NCI-H1694 treated with DMSO at 0.1 percent for 48 hours (cell line): ENCODE data around the gene BEST3.
"Not testable (repeated sequence)": the region's sequence is repeated elsewhere in the genome, so short reads cannot be mapped to it uniquely, and the experiment has no call there.

Source experiments
- DNase-seq: peaks from one replicate; lab custom pipeline; 2025; lab: John Stamatoyannopoulos, UW

The BEST3 gene

GRCh38 chr12:69688021-69688420 is 11.1 kb downstream of the BEST3 start:
- DNase-seq, result no peak

- DNase-seq, result no peak
These were observed 11.7 kb downstream of the BEST3 start for GRCh38 chr12:69687390-69687789.

- no peak for DNase-seq
These were observed 12.4 kb downstream of the BEST3 start for GRCh38 chr12:69686731-69687130.

- DNase-seq, result no peak
These were observed 13.3 kb downstream of the BEST3 start for GRCh38 chr12:69685810-69686209.

- DNase-seq, result no peak
These were observed 14.6 kb downstream of the BEST3 start for GRCh38 chr12:69684466-69684865.

- DNase-seq, result no peak
These were observed 16.9 kb downstream of the BEST3 start for GRCh38 chr12:69682110-69682755.

- no peak for DNase-seq
These were observed 20.0 kb downstream of the BEST3 start for GRCh38 chr12:69679119-69679518.

- no peak for DNase-seq
These were observed 22.7 kb downstream of the BEST3 start for GRCh38 chr12:69676257-69677012.

- DNase-seq, result no peak
These were observed 26.9 kb downstream of the BEST3 start for GRCh38 chr12:69672195-69672594.

- DNase-seq, result no peak
These were observed 27.5 kb downstream of the BEST3 start for GRCh38 chr12:69671597-69671996.

GRCh38 chr12:69666798-69667197 is 32.3 kb downstream of the BEST3 start:
- DNase-seq, result no peak

GRCh38 chr12:69664930-69665377 is 34.1 kb downstream of the BEST3 start:
- not testable (repeated sequence) for DNase-seq

- DNase-seq, result no peak
These were observed 35.4 kb downstream of the BEST3 start for GRCh38 chr12:69663726-69664125.

GRCh38 chr12:69662764-69663163 is 36.3 kb downstream of the BEST3 start:
- DNase-seq, result no peak

GRCh38 chr12:69661386-69661785 is 37.7 kb downstream of the BEST3 start:
- no peak for DNase-seq

GRCh38 chr12:69660164-69660863 is 38.8 kb downstream of the BEST3 start:
- DNase-seq, result no peak

GRCh38 chr12:69658203-69658602 is 40.9 kb downstream of the BEST3 start:
- DNase-seq, result no peak

- no peak for DNase-seq
These were observed 41.5 kb downstream of the BEST3 start for GRCh38 chr12:69657376-69658137.

- no peak for DNase-seq
These were observed 43.3 kb downstream of the BEST3 start for GRCh38 chr12:69655616-69656340.

GRCh38 chr12:69653703-69654102 is 45.4 kb downstream of the BEST3 start:
- no peak for DNase-seq

- no peak for DNase-seq
These were observed 47.2 kb downstream of the BEST3 start for GRCh38 chr12:69651922-69652321.

- no peak for DNase-seq
These were observed 49.6 kb downstream of the BEST3 start for GRCh38 chr12:69649529-69649928.
